CD4-positive, alpha-beta T cell treated with Interleukin-4 for 1 hour (primary cell): Measurements from ENCODE around the gene UBE2F.

Experiments used
- DNase-seq, 2 donors: peaks; one replicate each; pipeline ENCODE4 v3.0.0-alpha.2; 2020 to 2022

UBE2F gene

GRCh38 chr2:238083919-238084318 is 117.1 kb downstream of the UBE2F start:
- no peak for DNase-seq

GRCh38 chr2:238084761-238085160 is 117.9 kb downstream of the UBE2F start:
- DNase-seq: no peak

GRCh38 chr2:238085899-238086298 is 119.1 kb downstream of the UBE2F start:
- no peak for DNase-seq

- no peak for DNase-seq
Observed at GRCh38 chr2:238087211-238087610, 120.4 kb downstream of the UBE2F start.

- no peak for DNase-seq
Observed at GRCh38 chr2:238090887-238091286, 124.1 kb downstream of the UBE2F start.

- DNase-seq: no peak
Observed at GRCh38 chr2:238091436-238092060, 124.7 kb downstream of the UBE2F start.
